CD4-positive, alpha-beta T cell treated with Interferon alpha-2 for 1 hour (primary cell): ENCODE measurements around the gene PKD1.

Source experiments
- DNase-seq, 2 donors: peaks; one replicate each; pipeline ENCODE4 v3.0.0-alpha.2; 2020 to 2022

The PKD1 gene

GRCh38 chr16:2043667-2044451 lies 91.8 kb downstream of the PKD1 start:
- no peak for DNase-seq

GRCh38 chr16:2042986-2043666 lies 92.6 kb downstream of the PKD1 start:
- no peak for DNase-seq

GRCh38 chr16:2042171-2042985 lies 93.3 kb downstream of the PKD1 start:
- no peak for DNase-seq

GRCh38 chr16:2040787-2041522 lies 94.7 kb downstream of the PKD1 start:
- no peak for DNase-seq

GRCh38 chr16:2040041-2040786 lies 95.5 kb downstream of the PKD1 start:
- no peak for DNase-seq

- DNase-seq, result no peak
Observed at GRCh38 chr16:2039274-2040031, 96.2 kb downstream of the PKD1 start.
